Cardiac ventricle fibroblast (primary cell): ENCODE results near the gene PPARGC1A. TPM values are rescaled to one million over a fixed set of nuclear protein-coding genes. Genes with fewer than 3 reads are reported as not detected.

Experiments
- total RNA-seq: library from RNA; depleted of rRNA; stranded (reverse); fragments of >200 nt; gene quantifications from 2 replicates; pipeline ENCODE4 v1.2.3, GENCODE V29; 2015

PPARGC1A gene, protein sequence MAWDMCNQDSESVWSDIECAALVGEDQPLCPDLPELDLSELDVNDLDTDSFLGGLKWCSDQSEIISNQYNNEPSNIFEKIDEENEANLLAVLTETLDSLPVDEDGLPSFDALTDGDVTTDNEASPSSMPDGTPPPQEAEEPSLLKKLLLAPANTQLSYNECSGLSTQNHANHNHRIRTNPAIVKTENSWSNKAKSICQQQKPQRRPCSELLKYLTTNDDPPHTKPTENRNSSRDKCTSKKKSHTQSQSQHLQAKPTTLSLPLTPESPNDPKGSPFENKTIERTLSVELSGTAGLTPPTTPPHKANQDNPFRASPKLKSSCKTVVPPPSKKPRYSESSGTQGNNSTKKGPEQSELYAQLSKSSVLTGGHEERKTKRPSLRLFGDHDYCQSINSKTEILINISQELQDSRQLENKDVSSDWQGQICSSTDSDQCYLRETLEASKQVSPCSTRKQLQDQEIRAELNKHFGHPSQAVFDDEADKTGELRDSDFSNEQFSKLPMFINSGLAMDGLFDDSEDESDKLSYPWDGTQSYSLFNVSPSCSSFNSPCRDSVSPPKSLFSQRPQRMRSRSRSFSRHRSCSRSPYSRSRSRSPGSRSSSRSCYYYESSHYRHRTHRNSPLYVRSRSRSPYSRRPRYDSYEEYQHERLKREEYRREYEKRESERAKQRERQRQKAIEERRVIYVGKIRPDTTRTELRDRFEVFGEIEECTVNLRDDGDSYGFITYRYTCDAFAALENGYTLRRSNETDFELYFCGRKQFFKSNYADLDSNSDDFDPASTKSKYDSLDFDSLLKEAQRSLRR
- 2.2 and 2.7 TPM in 2 replicates for total RNA-seq

GRCh38 chr4:23889814-23890341 lies at the start of gene PPARGC1A:
Gene PPARGC1A, minus strand, starts transcription at chr4:23890047. Its CDS starts 90 bp downstream, at chr4:23889957.

